ENCODE data around the gene BSG.

The BSG gene

GRCh38 chr19:572140-572742 is at the start of gene BSG:
BSG (plus strand) TSS chr19:572596; CDS start chr19:572635, 39 bp downstream.
- DNase-seq (ENCODE audit: low read depth in 2 of 2), result peak; percentile 97 to 99
- TF ChIP-seq, protein P1, sequence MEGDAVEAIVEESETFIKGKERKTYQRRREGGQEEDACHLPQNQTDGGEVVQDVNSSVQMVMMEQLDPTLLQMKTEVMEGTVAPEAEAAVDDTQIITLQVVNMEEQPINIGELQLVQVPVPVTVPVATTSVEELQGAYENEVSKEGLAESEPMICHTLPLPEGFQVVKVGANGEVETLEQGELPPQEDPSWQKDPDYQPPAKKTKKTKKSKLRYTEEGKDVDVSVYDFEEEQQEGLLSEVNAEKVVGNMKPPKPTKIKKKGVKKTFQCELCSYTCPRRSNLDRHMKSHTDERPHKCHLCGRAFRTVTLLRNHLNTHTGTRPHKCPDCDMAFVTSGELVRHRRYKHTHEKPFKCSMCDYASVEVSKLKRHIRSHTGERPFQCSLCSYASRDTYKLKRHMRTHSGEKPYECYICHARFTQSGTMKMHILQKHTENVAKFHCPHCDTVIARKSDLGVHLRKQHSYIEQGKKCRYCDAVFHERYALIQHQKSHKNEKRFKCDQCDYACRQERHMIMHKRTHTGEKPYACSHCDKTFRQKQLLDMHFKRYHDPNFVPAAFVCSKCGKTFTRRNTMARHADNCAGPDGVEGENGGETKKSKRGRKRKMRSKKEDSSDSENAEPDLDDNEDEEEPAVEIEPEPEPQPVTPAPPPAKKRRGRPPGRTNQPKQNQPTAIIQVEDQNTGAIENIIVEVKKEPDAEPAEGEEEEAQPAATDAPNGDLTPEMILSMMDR (IDR thresholded peaks at IDR 0.05; ENCODE audit: low read depth, low read length), result no peak
- peak within 1 kb of the TSS; percentile 98 to 100 for H3K4me3 ChIP-seq (replicated peaks in 1 of 2; ENCODE audit: low read depth in 2 of 2, low read length in 2 of 2)

GRCh38 chr19:522726-523125 is 49.7 kb upstream of the BSG start:
- TF ChIP-seq, protein P1 (IDR thresholded peaks at IDR 0.05; ENCODE audit: low read depth, low read length), result no peak
- no peak overlapping the region for H3K4me3 ChIP-seq (replicated peaks in 1 of 2; ENCODE audit: low read depth in 2 of 2, low read length in 2 of 2)
- DNase-seq (ENCODE audit: low read depth in 2 of 2), result no peak

DNA sequence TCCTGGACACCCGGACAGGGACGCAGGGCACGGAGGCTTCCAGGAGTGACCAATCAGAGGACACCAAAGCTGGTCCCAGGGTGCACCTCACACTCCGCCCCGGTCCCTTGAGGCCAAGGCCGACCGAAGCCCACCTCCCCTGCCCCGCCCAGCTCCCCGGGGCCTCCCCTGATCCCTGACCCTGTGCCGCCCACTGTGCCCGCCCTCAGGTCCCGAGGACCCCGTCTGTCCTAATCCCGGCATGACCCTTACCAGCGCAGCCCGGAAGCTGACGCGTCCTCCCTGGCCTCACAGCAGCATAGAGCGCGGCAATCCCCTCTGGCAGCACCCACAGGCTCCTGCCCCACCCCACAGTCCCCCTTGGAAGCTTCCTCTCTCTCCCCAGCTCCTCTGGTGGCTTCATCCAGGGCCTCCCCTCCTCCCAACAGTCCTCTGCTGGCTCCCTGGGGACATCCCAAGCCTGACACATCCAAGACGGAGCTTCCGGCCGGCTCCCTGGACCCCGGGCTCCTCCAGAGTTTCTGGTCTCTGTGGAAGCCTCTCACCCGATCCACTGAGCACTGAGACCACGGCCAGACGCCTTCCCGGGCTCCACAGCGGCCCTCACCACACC is 48.2 kb upstream of the BSG start:
- TF ChIP-seq, protein P1 (IDR thresholded peaks at IDR 0.05; ENCODE audit: low read depth, low read length), result no peak
- H3K4me3 ChIP-seq (replicated peaks in 1 of 2; ENCODE audit: low read depth in 2 of 2, low read length in 2 of 2), result peak overlapping the region in 1 of 2 donors; percentile 10
- peak; percentile 18 to 58 for DNase-seq (ENCODE audit: low read depth in 2 of 2)

DNA sequence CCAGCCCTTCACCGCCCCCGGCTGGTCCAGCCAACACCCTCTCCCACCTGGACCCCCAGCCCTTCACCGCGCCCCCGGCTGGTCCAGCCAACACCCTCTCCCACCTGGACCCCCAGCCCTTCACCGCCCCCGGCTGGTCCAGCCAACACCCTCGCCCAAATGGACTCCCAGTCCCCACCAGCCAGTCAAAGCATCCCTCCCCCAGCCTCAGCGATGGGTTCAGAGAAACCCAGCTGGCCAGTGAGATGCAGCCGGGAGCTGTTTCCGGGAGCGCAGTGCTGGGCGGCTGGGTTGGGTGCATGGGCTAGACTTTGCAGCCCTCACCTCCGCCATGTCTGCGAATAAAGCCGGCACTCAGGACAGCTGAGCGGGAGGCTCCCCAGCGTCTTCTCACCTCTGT is 47.4 kb upstream of the BSG start:
- no peak overlapping the region for H3K4me3 ChIP-seq (replicated peaks in 1 of 2; ENCODE audit: low read depth in 2 of 2, low read length in 2 of 2)
- no peak for DNase-seq (ENCODE audit: low read depth in 2 of 2)
- TF ChIP-seq, protein P1 (IDR thresholded peaks at IDR 0.05; ENCODE audit: low read depth, low read length), result no peak

DNA sequence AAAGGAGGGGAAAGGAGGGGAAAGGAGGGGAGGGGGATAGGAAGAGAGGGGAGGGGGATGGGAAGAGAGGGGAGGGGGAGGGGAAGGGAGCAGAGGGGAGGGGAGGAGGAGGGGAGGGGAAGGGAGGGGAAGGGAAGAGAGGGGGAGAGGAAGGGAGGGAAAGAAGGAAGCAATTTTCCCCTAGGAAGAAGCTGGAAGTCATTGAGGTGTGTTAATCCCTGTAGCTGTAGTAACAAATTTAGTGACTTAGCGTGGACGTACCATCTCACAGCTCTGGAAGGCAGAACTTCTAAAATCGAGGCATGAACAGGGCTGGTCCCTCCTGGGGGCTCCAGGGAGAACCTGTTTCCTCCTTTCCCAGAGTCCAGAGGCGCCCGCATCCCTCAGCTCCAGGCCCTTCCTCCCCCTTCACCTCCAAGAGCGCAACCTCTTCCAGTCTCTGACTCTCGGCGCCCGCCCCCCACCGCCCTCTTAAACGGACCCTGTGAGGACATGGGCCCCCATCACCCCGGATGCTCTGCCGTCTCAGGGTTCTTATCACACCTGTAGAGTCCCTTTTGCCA is 46.5 kb upstream of the BSG start:
- DNase-seq (ENCODE audit: low read depth in 2 of 2), result no peak
- TF ChIP-seq, protein P1 (IDR thresholded peaks at IDR 0.05; ENCODE audit: low read depth, low read length), result no peak
- H3K4me3 ChIP-seq (replicated peaks in 1 of 2; ENCODE audit: low read depth in 2 of 2, low read length in 2 of 2), result no peak overlapping the region

GRCh38 chr19:530134-531008 is 42.0 kb upstream of the BSG start:
- H3K4me3 ChIP-seq (replicated peaks in 1 of 2; ENCODE audit: low read depth in 2 of 2, low read length in 2 of 2), result peak overlapping the region; percentile 69 to 79
- TF ChIP-seq, protein P1 (IDR thresholded peaks at IDR 0.05; ENCODE audit: low read depth, low read length), result no peak
- no peak for DNase-seq (ENCODE audit: low read depth in 2 of 2)

All from cardiac fibroblast (primary cell).